CD14-positive monocyte (primary cell): Measurements from ENCODE around the gene DUOXA1. TPM values are rescaled to one million over a fixed set of nuclear protein-coding genes. Genes with fewer than 3 reads are reported as not detected.
A peak's percentile ranks its signal among the peaks of the same experiment; 100 is the strongest.

Experiments
- DNase-seq, 3 donors: peaks; one replicate each; pipeline ENCODE4 v3.0.0-alpha.2; 2011 to 2022
- H2AFZ ChIP-seq: 2 replicates; pipeline ENCODE4 v1.6.0; 2012; ENCODE audit warnings: mild to moderate bottlenecking, low read depth, low read length, inconsistent platforms; ENCODE audit not compliant: insufficient read depth, poor library complexity, severe bottlenecking
- H3K27ac ChIP-seq, 2 donors: 1 replicate in 1 of 2; 2 replicates in 1 of 2; pipeline ENCODE4 v1.5.1; 2012 to 2013; ENCODE audit warnings: low read length in 2 of 2, control low read depth in 1 of 2, inconsistent platforms in 1 of 2, low read depth in 1 of 2, mild to moderate bottlenecking in 1 of 2
- H3K27me3 ChIP-seq, 2 donors: one replicate each; pipeline versions ENCODE4 v1.6.0 to v1.6.1; 2011 to 2013; ENCODE audit warnings: low read length in 2 of 2; ENCODE audit not compliant: control insufficient read depth in 2 of 2, insufficient read depth in 2 of 2
- H3K36me3 ChIP-seq, 2 donors: replicated peaks in 1 of 2; 1 replicate in 1 of 2; 2 replicates in 1 of 2; pipeline versions ENCODE4 v1.5.1 to v1.6.1; 2012 to 2013; ENCODE audit warnings: low read length in 2 of 2, control low read depth in 1 of 2, inconsistent platforms in 1 of 2, mild to moderate bottlenecking in 1 of 2; ENCODE audit not compliant: insufficient read depth in 2 of 2, control insufficient read depth in 1 of 2
- H3K4me1 ChIP-seq, 2 donors: 1 replicate in 1 of 2; 2 replicates in 1 of 2; pipeline versions ENCODE4 v1.5.1 to v1.6.1; 2012 to 2013; ENCODE audit warnings: low read length in 2 of 2, control low read depth in 1 of 2, inconsistent platforms in 1 of 2, mild to moderate bottlenecking in 1 of 2, moderate library complexity in 1 of 2; ENCODE audit not compliant: insufficient read depth in 2 of 2, control insufficient read depth in 1 of 2
- H3K4me2 ChIP-seq: replicated peaks from 2 replicates; pipeline ENCODE3; 2012; ENCODE audit warnings: low read length, moderate library complexity, mild to moderate bottlenecking; ENCODE audit not compliant: poor library complexity, severe bottlenecking; ENCODE audit errors: extremely low read depth
- H3K4me3 ChIP-seq, 3 experiments: fragments of 200-600 bp in 1 of 3; sonication (generic) in 1 of 3; replicated peaks in 1 of 3; 1 replicate in 2 of 3; 2 replicates in 1 of 3; pipeline ENCODE4 v1.5.1; 2011 to 2013; ENCODE audit warnings: low read length in 3 of 3, mild to moderate bottlenecking in 3 of 3, control low read depth in 2 of 3, low read depth in 2 of 3, inconsistent platforms in 1 of 3, moderate library complexity in 1 of 3
- H3K79me2 ChIP-seq: 2 replicates; pipeline ENCODE4 v1.6.0; 2012; ENCODE audit warnings: mild to moderate bottlenecking, control low read depth, inconsistent platforms, low read length, moderate library complexity; ENCODE audit not compliant: insufficient read depth
- H3K9ac ChIP-seq: 2 replicates; pipeline ENCODE4 v1.6.0; 2017; ENCODE audit warnings: low read length, mild to moderate bottlenecking; ENCODE audit not compliant: insufficient read depth, poor library complexity, severe bottlenecking
- H3K9me3 ChIP-seq, 2 donors: replicated peaks in 1 of 2; 1 replicate in 1 of 2; 2 replicates in 1 of 2; pipeline versions ENCODE4 v1.5.1 to v1.6.1; 2012 to 2013; ENCODE audit warnings: low read length in 2 of 2, control low read depth in 1 of 2; ENCODE audit not compliant: control insufficient read depth in 1 of 2, insufficient read depth in 1 of 2
- H4K20me1 ChIP-seq: 2 replicates; pipeline ENCODE4 v1.6.0; 2012; ENCODE audit warnings: mild to moderate bottlenecking, low read length, control low read depth, moderate library complexity; ENCODE audit not compliant: insufficient read depth
- H3K27ac Mint-ChIP-seq, 7 donors: one replicate each; pipeline ENCODE4 v1.8.0; 2020; ENCODE audit warnings: mild to moderate bottlenecking in 7 of 7, mixed read lengths in 7 of 7, moderate library complexity in 6 of 7, inconsistent platforms in 2 of 7
- H3K27me3 Mint-ChIP-seq, 3 donors: one replicate each; pipeline ENCODE4 v1.8.0; 2021 to 2022; ENCODE audit warnings: low read depth in 3 of 3, mild to moderate bottlenecking in 3 of 3, mixed read lengths in 3 of 3, moderate library complexity in 3 of 3, inconsistent platforms in 1 of 3
- H3K36me3 Mint-ChIP-seq, 2 donors: one replicate each; pipeline ENCODE4 v1.8.0; 2020; ENCODE audit warnings: mixed read lengths in 2 of 2, inconsistent platforms in 1 of 2, mild to moderate bottlenecking in 1 of 2
- H3K4me1 Mint-ChIP-seq: one replicate; pipeline ENCODE4 v1.8.0; 2020; ENCODE audit warnings: mild to moderate bottlenecking, mixed read lengths
- H3K4me3 Mint-ChIP-seq, 2 donors: one replicate each; pipeline ENCODE4 v1.8.0; 2020; ENCODE audit warnings: mild to moderate bottlenecking in 2 of 2, mixed read lengths in 2 of 2, moderate library complexity in 1 of 2
- H3K9me3 Mint-ChIP-seq, 7 donors: one replicate each; pipeline ENCODE4 v1.8.0; 2020 to 2022; ENCODE audit warnings: mixed read lengths in 7 of 7, mild to moderate bottlenecking in 6 of 7, moderate library complexity in 6 of 7, inconsistent platforms in 2 of 7
- WGBS: methylation state at CpG from one replicate; pipeline ENCODE4 v1.1.5; 2013; ENCODE audit warnings: missing lambda C conversion rate; ENCODE audit not compliant: insufficient coverage; 5-methylcytosine and 5-hydroxymethylcytosine counted together
- intact Hi-C, 2 donors: fragments of 100-400 bp; cut with micrococcal nuclease; formaldehyde crosslinking; loops; one replicate each; pipeline versions ENCODE4 v1.15.0 to v1.15.1; 2023
- polyA plus RNA-seq, 3 donors: library from polyadenylated mRNA; depleted of rRNA in 1 of 3; unstranded in 2 of 3; stranded (reverse) in 1 of 3; fragments of 300-500 nt in 2 of 3; fragments of >200 nt in 1 of 3; fragmentation: Illumina TruSeq in 2 of 3; gene quantifications; 1 replicate in 2 of 3; 2 replicates in 1 of 3; pipeline ENCODE4 v1.2.3, GENCODE V29; 2012 to 2021
- TF ChIP-seq, protein P1 (sequence below): fragments of 200-600 bp; IDR thresholded peaks from one replicate; pipeline ENCODE4 v1.8.0; 2022; ENCODE audit warnings: antibody characterized with exemption, mild to moderate bottlenecking

The DUOXA1 gene
- polyA plus RNA-seq, 3 donors: not detected

DNA sequence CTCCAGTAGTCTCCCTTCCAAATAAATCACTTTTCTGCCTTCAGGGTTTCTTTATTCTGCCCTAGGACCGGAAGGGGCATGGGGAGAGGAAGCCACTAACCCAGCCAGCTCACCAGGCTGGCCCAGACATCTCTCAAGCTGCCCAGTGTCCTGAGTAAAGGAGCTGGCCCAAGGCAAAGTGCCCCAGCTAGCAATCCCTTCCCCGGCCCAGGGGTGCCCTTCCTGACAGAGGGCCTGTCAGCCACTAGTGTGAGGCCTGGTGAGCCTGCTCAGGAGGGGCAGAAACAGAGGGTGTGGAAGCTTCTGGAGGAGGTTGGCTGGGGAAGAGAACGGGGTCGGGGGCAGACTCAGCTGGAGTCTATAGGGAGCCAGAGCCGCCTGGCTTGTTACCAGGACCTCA lies 35.9 kb upstream of the DUOXA1 start:
- TF ChIP-seq, protein P1, sequence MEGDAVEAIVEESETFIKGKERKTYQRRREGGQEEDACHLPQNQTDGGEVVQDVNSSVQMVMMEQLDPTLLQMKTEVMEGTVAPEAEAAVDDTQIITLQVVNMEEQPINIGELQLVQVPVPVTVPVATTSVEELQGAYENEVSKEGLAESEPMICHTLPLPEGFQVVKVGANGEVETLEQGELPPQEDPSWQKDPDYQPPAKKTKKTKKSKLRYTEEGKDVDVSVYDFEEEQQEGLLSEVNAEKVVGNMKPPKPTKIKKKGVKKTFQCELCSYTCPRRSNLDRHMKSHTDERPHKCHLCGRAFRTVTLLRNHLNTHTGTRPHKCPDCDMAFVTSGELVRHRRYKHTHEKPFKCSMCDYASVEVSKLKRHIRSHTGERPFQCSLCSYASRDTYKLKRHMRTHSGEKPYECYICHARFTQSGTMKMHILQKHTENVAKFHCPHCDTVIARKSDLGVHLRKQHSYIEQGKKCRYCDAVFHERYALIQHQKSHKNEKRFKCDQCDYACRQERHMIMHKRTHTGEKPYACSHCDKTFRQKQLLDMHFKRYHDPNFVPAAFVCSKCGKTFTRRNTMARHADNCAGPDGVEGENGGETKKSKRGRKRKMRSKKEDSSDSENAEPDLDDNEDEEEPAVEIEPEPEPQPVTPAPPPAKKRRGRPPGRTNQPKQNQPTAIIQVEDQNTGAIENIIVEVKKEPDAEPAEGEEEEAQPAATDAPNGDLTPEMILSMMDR: no peak
- DNase-seq: no peak
- Mint-ChIP-seq H3K27ac (peak overlapping the region in 5 of 7 donors; percentile 82 to 91 (median 84)), H3K9me3 (no peaks in the 10 kb centered on the region), H3K4me1 (peaks cover 29% of the 10 kb centered on the region), H3K4me3 (peak overlapping the region in 1 of 2 donors; percentile 27), H3K36me3 (no peaks in the 10 kb centered on the region), H3K27me3 (peaks cover 0 to 4% (median 0%) of the 10 kb centered on the region in 3 donors)
- H3K9ac ChIP-seq: no peak overlapping the region
- 75% methylated on average over 1 of the region's 5 CpGs for WGBS
- H3K36me3 ChIP-seq: no peaks in the 10 kb centered on the region
- H2AFZ ChIP-seq: peak overlapping the region; percentile 94
- H4K20me1 ChIP-seq: no peaks in the 10 kb centered on the region
- H3K4me2 ChIP-seq: no peak overlapping the region
- H3K4me1 ChIP-seq: peaks cover 18 to 26% of the 10 kb centered on the region in 2 donors
- peak overlapping the region in 1 of 3 experiments; percentile 76 for H3K4me3 ChIP-seq
- intact Hi-C loops: loop anchor here in 1 of 2 donors (5.0 kb wide), 2 partner anchors 37 to 237 kb away; a partner anchor contains a TSS
- H3K27me3 ChIP-seq: no peaks in the 10 kb centered on the region
- H3K9me3 ChIP-seq: no peaks in the 10 kb centered on the region
- no peaks in the 10 kb centered on the region for H3K79me2 ChIP-seq
- H3K27ac ChIP-seq: peak overlapping the region; percentile 15 to 90

- Mint-ChIP-seq H3K4me1 (peaks cover 29% of the 10 kb centered on the region), H3K9me3 (no peaks in the 10 kb centered on the region)
Measured at GRCh38 chr15:45164914-45165313, 35.2 kb upstream of the DUOXA1 start.

More at GRCh38 chr15:45164914-45165313, 35.2 kb upstream of the DUOXA1 start:
- no CpG with 5 or more reads among the region's 1 CpG for WGBS
- no peak overlapping the region for H3K27ac ChIP-seq
- H3K27me3 Mint-ChIP-seq: peaks cover 0 to 4% (median 0%) of the 10 kb centered on the region in 3 donors
- no peaks in the 10 kb centered on the region for H3K9me3 ChIP-seq
- TF ChIP-seq, protein P1: no peak
- peak overlapping the region in 1 of 7 donors; percentile 10 for H3K27ac Mint-ChIP-seq
- H3K4me3 Mint-ChIP-seq: no peak overlapping the region
- intact Hi-C loops: loop anchor here in 1 of 2 donors (5.0 kb wide), 2 partner anchors 37 to 237 kb away; a partner anchor contains a TSS
- no peaks in the 10 kb centered on the region for H3K27me3 ChIP-seq
- H3K79me2 ChIP-seq: no peaks in the 10 kb centered on the region
- H3K36me3 Mint-ChIP-seq: no peaks in the 10 kb centered on the region
- no peaks in the 10 kb centered on the region for H3K36me3 ChIP-seq
- H3K9ac ChIP-seq: no peak overlapping the region
- H3K4me1 ChIP-seq: peaks cover 18 to 26% of the 10 kb centered on the region in 2 donors
- H2AFZ ChIP-seq: no peak overlapping the region
- no peaks in the 10 kb centered on the region for H4K20me1 ChIP-seq
- no peak for DNase-seq
- H3K4me3 ChIP-seq: no peak overlapping the region
- H3K4me2 ChIP-seq: no peak overlapping the region
